Caki2 (cell line): ENCODE data around the gene FAM83F. TPM values are rescaled to one million over a fixed set of nuclear protein-coding genes. Genes with fewer than 3 reads are reported as not detected.

Experiments used
- DNase-seq: peaks from one replicate; pipeline ENCODE4 v3.0.0-alpha.2; 2015; ENCODE audit warnings: low read depth
- in situ Hi-C: cut with HindIII; loops from 2 replicates; pipeline ENCODE4 v1.10.0; 2016; ENCODE audit warnings: low sequenced_read_pairs, low pct_unique_long_range_greater_than_20kb, mixed read lengths
- total RNA-seq: library from RNA; depleted of rRNA; stranded (reverse); fragments of >200 nt; shearing (Covaris generic); gene quantifications from 2 replicates; pipeline ENCODE4 v1.2.3, GENCODE V29; 2014; ENCODE audit warnings: low replicate concordance

The FAM83F gene
- total RNA-seq, 1 experiment from 2014 or later = not detected

GRCh38 chr22:39960791-39961746 is 33.7 kb upstream of the FAM83F start:
- in situ Hi-C loops = no loop called here
- no peak for DNase-seq

GRCh38 chr22:39962071-39962470 is 32.7 kb upstream of the FAM83F start:
- in situ Hi-C loops = no loop called here
- no peak for DNase-seq

- DNase-seq = no peak
- in situ Hi-C loops = no loop called here
Measured at GRCh38 chr22:39965748-39966147, 29.0 kb upstream of the FAM83F start.

GRCh38 chr22:39966470-39966869 is 28.3 kb upstream of the FAM83F start:
- in situ Hi-C loops = no loop called here
- DNase-seq = no peak

GRCh38 chr22:39967103-39967829 is 27.5 kb upstream of the FAM83F start:
- in situ Hi-C loops = no loop called here
- no peak for DNase-seq

- in situ Hi-C loops = no loop called here
Measured at GRCh38 chr22:39967996-39968972, 26.5 kb upstream of the FAM83F start.

GRCh38 chr22:39970742-39971141 is 24.0 kb upstream of the FAM83F start:
- DNase-seq = no peak
- in situ Hi-C loops = no loop called here

More at GRCh38 chr22:39967996-39968972, 26.5 kb upstream of the FAM83F start:
- DNase-seq = no peak

- no peak for DNase-seq
- in situ Hi-C loops = no loop called here
Measured at GRCh38 chr22:39972641-39973040, 22.1 kb upstream of the FAM83F start.

- in situ Hi-C loops = no loop called here
- DNase-seq = no peak
Measured at GRCh38 chr22:39973656-39974055, 21.1 kb upstream of the FAM83F start.

- in situ Hi-C loops = no loop called here
- DNase-seq = no peak
Measured at GRCh38 chr22:39974065-39974464, 20.7 kb upstream of the FAM83F start.

GRCh38 chr22:39979048-39979447 is 15.7 kb upstream of the FAM83F start:
- in situ Hi-C loops = no loop called here
- DNase-seq = no peak

GRCh38 chr22:39979458-39979857 is 15.3 kb upstream of the FAM83F start:
- no peak for DNase-seq
- in situ Hi-C loops = no loop called here

- no peak for DNase-seq
- in situ Hi-C loops = no loop called here
Measured at GRCh38 chr22:39980596-39980995, 14.2 kb upstream of the FAM83F start.

- DNase-seq = no peak
- in situ Hi-C loops = no loop called here
Measured at GRCh38 chr22:39983346-39983745, 11.4 kb upstream of the FAM83F start.

GRCh38 chr22:39984006-39984405 is 10.7 kb upstream of the FAM83F start:
- in situ Hi-C loops = no loop called here
- DNase-seq = no peak

- in situ Hi-C loops = no loop called here
- DNase-seq = no peak
Measured at GRCh38 chr22:39984746-39985145, 10.0 kb upstream of the FAM83F start.

GRCh38 chr22:39985383-39986035 is 9.2 kb upstream of the FAM83F start:
- peak; percentile 14 for DNase-seq

More at GRCh38 chr22:39985383-39986035, 9.2 kb upstream of the FAM83F start:
- in situ Hi-C loops = no loop called here
